Fibroblast of villous mesenchyme (primary cell): ENCODE data around the gene DLG4. TPM values are rescaled to one million over a fixed set of nuclear protein-coding genes. Genes with fewer than 3 reads are reported as not detected.
A peak's percentile ranks its signal among the peaks of the same experiment; 100 is the strongest.

ENCODE experiments used
- DNase-seq: peaks from one replicate; pipeline ENCODE4 v3.0.0-alpha.2; 2010; ENCODE audit warnings: low read depth
- H3K4me3 ChIP-seq: 2 replicates; pipeline ENCODE4 v1.5.1; 2011; ENCODE audit warnings: low read depth, mild to moderate bottlenecking, low read length
- total RNA-seq: library from RNA; depleted of rRNA; stranded (reverse); fragments of >200 nt; gene quantifications from 2 replicates; pipeline ENCODE4 v1.2.3, GENCODE V29; 2012
- TF ChIP-seq, protein P1 (sequence below): IDR thresholded peaks from 2 replicates; pipeline ENCODE4 v1.5.1; 2012; ENCODE audit warnings: low read depth, mild to moderate bottlenecking, low read length; ENCODE audit not compliant: insufficient read depth

DLG4 gene
- total RNA-seq, 1 donor, result 14.2 TPM

DNA sequence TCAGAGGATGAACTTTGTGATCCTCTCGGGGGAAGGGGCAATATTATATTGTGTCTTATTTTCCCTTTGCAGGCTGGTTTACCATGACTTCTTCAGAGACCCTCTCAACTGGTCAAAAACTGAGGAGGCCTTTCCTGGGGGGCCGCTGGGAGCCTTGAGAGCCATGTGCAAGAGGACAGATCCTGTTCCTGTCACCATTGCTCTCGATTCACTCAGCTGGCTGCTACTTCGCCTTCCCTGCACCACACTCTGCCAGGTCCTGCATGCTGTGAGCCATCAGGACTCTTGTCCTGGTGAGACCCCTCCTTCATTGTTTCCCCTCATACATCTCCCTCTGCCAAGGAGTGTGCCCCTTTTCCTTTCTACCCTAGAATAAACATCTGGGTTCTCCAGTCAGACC is 34.9 kb upstream of the DLG4 start:
- TF ChIP-seq, protein P1, sequence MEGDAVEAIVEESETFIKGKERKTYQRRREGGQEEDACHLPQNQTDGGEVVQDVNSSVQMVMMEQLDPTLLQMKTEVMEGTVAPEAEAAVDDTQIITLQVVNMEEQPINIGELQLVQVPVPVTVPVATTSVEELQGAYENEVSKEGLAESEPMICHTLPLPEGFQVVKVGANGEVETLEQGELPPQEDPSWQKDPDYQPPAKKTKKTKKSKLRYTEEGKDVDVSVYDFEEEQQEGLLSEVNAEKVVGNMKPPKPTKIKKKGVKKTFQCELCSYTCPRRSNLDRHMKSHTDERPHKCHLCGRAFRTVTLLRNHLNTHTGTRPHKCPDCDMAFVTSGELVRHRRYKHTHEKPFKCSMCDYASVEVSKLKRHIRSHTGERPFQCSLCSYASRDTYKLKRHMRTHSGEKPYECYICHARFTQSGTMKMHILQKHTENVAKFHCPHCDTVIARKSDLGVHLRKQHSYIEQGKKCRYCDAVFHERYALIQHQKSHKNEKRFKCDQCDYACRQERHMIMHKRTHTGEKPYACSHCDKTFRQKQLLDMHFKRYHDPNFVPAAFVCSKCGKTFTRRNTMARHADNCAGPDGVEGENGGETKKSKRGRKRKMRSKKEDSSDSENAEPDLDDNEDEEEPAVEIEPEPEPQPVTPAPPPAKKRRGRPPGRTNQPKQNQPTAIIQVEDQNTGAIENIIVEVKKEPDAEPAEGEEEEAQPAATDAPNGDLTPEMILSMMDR, result no peak
- no peak overlapping the region for H3K4me3 ChIP-seq
- no peak for DNase-seq

- no peak for DNase-seq
- TF ChIP-seq, protein P1, result no peak
- H3K4me3 ChIP-seq, result peak overlapping the region; percentile 90
Observed at GRCh38 chr17:7253082-7253481, 33.4 kb upstream of the DLG4 start.

DNA sequence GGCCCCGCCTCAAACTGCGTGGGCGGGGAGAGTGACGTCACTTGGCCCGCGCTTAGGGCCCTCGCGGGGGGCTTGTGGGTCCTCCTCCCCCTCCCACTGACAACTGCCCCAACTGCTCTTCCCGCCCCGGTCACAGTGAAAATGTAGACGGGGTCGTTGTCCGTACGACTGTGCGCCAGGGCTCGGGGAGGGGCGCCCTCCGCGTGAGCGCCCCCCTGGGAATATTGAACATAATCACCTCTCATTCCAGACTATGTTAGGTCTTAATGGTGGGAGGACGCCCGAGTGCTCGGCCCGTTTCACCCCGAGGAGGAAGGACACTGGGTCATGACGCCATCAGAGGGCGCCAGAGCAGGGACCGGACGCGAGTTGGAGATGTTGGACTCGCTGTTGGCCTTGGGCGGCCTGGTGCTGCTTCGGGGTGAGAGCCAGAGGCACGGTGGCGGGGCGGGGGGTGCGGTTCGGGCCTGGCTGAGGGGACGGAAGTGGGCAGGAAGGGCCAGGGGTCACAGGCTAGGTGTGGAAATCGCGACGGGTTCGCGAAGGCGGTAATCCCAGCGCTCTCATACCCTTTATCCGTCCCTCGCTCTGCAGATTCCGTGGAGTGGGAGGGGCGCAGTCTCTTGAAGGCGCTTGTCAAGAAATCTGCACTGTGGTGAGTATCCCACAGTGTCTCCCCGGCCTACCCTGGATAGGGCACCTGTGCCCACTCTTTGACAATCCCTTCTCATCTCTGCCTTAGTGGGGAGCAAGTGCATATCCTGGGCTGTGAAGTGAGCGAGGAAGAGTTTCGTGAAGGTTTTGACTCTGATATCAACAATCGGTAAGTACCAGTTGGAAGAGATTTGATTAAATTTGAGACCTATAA is 32.8 kb upstream of the DLG4 start, which contains the start of gene ELP5:
ELP5 (plus strand) TSS at position 40 of the 868 bp plus-strand sequence; CDS start at position 376, 336 bp downstream.
- TF ChIP-seq, protein P1, result no peak
- peak; percentile 98 for DNase-seq
- H3K4me3 ChIP-seq, result peak within 1 kb of the TSS; percentile 90

DNA sequence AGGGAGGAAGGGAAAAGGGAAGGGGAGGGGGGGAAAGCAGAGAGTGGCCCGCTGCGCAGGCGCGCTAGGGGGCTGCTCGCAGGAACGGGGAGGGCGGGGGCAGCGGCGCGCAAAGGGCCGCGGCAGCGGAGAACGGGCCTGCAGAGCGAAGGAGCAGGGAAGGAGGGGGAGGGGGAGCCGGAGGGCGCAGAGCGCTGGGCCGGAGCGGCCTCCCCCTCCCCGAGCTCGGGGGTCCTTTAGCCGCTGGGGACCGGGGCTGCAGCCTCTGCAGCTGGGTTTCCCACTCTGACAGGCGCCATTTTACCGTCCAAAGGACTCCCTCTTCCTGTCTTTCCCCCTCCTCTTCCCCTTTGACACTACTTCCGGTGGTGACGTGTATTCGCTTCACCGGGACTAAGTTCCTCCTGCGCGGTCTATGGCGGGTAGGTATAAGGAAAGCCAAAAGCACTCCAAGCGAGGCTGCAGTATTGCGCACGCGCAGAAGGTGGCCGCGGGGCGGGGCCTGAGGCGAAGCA is 32.1 kb upstream of the DLG4 start, which contains the start of gene CTDNEP1:
CTDNEP1 (minus strand) TSS at position 74 of the 515 bp plus-strand sequence. CDS start 438 bp downstream, outside the sequence.
- TF ChIP-seq, protein P1, result no peak
- H3K4me3 ChIP-seq, result peak within 1 kb of the TSS; percentile 90
- DNase-seq, result peak; percentile 100

GRCh38 chr17:7250695-7251627 is 31.3 kb upstream of the DLG4 start:
- H3K4me3 ChIP-seq, result peak overlapping the region; percentile 90
- TF ChIP-seq, protein P1, result no peak
- DNase-seq, result no peak

GRCh38 chr17:7249830-7250229 is 30.2 kb upstream of the DLG4 start:
- peak overlapping the region; percentile 90 for H3K4me3 ChIP-seq
- no peak for DNase-seq
- TF ChIP-seq, protein P1, result no peak
